Measurements from ENCODE around the gene CEP164.
A peak's percentile ranks its signal among the peaks of the same experiment; 100 is the strongest.

The CEP164 gene

DNA sequence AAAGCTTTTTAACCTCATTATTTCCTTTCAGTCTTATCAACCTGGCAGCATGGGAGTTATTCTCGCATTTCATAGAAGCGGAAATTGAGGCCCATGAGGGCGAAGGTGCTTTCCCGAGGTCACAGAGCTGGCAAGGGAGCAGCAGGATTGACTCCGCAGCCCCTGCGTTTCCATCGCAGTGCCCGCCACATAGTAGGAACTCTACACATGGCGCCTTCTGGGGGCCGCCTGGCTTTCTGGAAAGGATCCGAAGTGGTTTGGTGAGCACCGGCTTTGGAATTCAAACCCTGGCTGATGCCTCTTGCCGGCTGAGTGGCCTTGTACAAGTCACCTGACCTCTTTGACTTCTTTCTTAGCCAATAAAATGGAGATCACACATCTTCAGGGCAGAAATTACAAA lies 93.4 kb downstream of the CEP164 start:
- no peak for DNase-seq (ENCODE audit: low spot score)

DNA sequence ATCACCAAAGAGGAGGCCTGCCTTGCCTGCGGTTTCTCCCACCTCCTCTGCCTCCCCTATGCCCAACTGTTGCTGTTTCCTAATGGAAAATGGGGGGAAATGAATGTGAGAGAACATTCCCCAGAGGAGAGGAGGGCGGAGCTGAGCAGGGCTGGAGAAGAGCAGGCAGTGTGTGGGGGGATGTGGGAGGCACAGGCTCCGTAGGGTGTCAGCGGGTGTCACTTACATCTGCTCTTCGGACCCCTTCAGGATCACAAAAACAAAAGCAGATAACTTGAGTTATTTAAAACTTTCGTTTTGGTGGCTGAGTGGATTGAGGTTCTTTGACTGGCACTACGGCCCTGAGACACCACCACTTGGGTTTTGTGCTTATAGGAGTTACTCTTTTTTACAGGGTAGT lies 93.8 kb downstream of the CEP164 start:
- no peak for DNase-seq (ENCODE audit: low spot score)

DNA sequence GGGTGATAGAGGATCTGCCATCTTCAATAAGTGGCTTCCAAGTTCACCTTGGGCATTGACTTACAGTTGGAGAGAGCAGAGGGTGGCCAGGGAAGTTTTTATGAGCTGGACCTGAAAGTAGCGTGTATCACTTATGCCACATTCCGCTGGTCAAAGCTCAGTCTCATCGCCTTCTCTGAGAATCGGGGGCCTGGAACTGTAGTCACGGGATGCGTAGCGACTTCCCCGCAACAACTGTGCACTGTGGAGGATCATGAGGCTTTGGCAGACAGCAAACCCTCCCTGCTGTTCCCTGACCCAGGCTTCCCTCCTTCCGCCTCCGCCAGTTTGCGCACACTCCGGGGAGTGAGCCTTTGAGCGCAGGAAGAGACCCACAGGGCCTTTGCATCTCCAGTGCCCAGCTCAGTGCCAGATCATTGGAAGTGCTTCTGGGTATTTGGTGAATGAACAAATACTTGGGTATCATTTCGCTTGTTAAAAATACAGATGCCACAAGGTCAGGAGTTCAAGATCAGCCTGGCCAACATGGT lies 95.5 kb downstream of the CEP164 start:
- DNase-seq (ENCODE audit: low spot score): no peak

DNA sequence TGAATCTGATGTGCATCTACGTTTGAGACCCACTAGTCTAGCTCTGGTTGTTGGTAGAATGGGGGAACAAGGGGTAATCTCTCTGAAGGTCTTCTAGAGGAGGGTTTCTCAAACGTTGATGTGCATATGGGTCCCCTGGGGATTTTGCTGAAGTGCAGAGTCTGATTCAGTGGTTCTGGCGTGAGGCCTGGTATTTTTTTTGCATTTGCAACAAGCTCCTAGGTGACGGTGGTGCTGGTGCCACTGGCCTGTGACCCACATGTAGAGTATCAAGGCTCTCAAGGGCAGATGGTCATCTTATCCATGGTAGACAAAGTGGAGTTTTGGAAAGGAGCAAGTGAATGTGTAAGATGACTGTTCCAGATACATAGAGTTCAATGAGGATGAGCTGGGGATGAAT lies 97.1 kb downstream of the CEP164 start:
- no peak for DNase-seq (ENCODE audit: low spot score)

DNA sequence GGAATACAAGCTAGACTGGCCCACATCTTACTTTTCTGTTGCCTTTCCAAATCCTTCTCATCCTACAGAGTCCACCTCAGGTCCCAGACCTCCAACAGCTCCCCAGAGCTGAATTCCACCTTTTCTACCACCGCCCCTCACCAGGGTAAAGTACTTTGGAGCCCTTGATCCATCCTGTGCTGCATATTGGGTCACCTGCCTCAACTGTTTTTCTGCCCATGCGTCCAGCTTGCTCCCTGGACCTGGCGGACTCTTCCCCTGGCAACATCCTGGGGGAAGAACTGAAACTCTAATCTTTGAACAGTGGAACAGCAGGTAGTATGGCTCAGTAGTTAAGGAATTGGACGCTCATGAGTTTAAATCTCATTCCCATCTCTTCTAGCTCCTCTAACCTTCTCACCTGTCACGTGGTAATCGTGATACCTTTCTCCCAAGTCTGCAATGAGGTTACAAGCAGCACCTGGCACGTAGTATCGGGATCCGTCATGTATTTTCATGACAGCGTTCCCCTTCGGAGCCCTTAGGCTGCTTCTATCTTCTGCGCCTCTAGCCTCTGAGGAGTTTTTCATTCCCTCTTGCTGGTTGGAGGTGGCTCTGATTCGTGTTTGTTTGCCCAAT lies 98.1 kb downstream of the CEP164 start:
- DNase-seq (ENCODE audit: low spot score): no peak

DNA sequence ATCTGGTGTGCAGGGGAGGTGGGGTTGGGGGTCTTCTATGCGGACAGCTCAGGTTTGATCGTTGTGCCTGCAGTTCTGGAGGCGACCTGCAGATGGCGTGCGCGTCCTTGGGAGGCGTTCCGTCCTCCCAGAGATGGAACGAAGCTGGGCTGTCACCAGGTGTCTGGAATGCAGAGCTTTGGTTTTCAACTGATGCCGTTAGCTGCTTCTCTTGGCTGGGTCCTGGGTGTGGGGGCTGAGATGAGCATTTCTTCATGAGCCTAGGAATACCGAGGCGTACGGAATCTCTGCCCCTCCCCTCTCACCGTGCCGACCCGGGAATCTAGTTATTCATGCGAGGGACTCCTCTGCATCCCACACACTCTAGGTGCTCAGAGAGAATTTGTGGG lies 98.6 kb downstream of the CEP164 start:
- peak; percentile 47 for DNase-seq (ENCODE audit: low spot score)

DNA sequence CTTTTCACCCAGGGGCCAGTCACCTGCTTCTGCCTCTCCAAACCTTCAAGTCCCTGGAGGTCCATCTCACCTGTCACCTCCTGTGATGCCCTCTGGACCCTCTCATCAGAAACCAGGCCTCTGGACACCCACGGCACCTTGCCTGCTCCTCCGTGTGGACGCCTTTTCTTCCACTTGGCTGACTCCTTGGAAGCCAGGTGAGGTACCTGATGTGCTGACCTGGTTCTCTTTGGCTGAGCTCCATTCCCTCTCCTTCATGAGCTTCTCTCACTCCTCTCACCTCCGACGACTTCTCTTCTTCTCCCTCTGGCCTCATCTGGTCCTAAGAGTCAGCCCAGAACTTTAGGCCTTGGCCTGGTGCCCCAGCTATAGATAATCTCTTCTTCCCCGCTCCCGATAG lies 99.3 kb downstream of the CEP164 start:
- DNase-seq (ENCODE audit: low spot score): no peak

DNA sequence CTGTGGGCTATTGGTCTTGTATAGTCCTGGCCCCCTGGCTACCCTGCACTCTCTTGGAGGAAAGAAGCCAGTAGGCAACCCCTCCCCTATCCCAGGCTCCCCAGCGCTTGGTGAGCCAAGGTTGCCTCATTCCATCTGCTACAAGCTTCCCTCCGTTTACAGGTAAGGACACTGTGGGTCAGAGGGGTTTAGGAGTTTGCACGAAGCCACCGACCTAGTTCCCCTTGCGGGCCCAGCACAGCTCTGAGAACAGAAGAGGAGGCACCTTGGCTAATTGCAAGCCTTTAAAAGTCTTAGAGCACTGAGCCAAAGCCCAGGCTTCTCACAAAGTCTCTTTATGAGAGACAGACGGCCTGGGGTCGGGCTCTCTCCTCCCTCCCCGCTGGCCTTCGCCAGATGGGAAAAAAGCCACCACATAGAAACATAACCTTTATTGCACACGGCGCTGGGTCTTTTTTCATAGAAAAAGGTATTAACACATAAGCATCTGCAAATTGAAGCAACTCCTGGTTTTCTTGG lies 99.8 kb downstream of the CEP164 start:
- no peak for DNase-seq (ENCODE audit: low spot score)

DNA sequence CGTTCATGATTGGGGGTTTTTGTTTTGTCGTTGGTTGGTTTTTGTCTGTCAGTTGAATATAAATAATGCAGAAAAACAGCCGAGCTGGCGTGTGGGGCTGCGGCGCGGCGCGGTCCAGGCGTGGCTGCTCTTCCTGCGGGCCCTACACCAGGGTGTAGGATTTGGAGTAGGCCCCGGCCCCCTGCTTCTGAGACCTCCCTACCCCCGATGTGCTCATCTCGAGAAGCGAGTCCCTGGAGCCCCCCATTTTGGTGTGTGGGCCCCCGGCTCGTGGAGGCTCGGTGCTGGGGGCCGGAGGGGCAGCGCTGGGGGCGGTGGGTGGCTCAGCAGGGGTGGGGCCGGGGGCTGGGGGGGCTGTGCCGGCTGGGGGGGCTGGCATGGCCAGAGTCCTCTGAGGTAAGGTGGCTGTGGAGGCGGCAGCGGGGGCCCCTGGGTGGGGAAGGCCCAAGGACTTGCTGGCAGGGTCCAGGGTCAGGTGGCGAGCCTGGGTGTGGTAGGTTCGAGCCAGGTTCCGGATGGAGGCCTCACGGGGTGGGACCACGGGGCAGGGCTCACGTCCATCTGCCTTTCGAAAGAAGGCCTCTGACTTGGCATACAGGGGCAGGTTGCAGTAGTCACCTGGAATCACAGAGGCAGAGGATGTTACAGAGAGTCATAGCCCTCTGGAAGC lies 100.7 kb downstream of the CEP164 start:
- DNase-seq (ENCODE audit: low spot score): no peak

DNA sequence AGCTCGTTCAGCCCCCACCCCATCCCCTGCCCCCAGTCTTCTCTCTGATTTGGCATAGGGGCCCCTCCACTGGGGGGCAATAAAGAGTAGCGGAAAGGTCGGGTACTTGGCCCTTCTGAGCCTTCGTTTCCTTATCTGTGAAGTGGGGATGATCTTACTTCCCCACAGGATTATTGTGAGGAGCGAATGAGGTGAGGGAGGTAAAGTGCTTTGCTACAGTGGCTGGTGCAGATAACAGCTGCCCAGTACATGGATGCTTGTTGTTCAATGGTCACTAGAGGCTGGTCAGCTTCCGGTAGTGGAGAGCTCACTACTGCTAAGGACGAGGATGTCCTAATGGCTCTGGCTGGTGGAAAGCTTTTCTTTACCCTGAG lies 101.2 kb downstream of the CEP164 start:
- no peak for DNase-seq (ENCODE audit: low spot score)

DNA sequence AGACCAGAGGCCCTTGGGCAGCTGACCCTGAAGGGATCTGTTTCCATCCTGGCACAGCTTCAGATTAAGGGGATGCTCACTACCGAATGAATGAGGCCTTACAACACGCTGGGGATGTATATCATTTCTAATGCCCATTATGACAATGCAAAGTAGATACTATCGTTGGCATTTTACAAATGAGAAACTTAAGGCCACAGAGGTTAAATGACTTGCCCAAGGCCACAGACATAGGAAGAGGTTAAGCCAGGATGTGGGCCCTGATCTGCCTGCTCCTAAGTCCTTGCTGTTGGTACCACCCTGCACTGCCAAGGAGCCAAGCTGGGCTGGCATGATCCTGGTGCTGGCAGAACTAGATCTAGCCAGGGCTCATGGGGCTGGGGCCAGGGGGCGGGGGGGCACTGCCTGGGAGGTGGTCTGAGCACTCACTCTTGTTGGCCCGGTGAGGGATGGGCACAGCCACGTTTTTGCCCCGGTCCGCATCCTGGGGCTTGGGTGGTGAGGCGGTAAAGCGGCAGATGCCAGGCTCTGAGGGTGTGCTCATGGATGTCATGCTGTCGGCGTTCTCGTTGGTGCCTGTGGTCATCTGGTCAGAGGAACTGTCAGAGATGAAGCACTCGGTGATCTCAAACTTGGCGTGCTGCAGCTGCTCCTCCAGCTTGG lies 102.8 kb downstream of the CEP164 start:
- DNase-seq (ENCODE audit: low spot score): no peak

DNA sequence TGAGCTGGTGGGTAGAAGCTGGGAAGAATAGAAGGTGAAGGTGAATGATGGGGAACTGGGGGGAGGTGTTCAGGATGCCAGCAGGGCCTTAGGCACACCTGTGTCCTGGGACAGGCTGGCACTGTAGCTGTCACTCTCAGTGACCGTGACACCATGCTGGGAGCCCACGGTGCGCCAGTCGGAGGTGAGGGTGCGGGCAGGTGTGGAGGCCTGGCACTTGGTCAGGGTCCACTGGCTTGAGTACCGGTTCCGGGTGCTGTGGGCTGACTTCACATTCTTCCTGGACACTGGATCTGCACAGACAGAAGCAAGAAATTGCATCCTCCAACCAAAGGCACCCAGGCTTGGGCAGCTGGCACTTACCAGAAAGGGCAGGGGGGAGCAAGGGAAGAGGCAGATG lies 103.8 kb downstream of the CEP164 start:
- no peak for DNase-seq (ENCODE audit: low spot score)

DNA sequence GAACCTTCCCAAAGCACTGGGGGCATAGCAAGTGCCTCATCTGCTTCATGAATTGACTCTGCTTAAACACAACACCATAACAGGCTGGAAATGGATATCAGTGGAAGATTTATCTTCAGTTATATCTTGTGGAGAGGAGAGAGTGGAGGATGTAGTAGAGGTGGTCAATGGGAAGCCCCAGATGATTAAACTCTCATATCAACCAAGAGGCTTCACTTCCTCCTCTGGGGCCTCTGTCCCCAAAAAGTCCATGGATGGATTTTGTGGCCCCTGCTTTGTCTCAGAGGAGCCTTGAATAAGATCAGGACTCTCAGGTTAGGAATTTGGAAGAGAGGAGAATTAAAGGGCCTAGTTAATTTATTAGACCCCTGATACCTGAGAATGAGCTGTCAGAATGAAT lies 106.1 kb downstream of the CEP164 start:
- DNase-seq (ENCODE audit: low spot score): no peak

DNA sequence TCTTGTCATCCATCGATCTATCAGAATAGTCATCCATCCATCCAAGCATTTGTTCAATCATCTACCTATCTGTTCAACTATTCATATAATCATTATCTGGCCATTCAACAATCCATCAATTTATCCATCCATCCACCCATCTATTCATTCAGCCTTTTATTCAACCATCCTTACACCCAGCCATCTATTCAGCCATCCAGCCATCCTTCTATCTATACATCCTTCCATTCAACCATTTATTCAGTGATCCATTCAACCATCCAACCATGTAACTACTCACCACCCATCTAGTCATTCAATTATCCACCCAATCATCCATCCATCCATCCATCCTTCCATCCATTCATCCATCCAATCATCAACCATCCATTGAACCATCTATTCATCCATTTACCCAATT lies 106.8 kb downstream of the CEP164 start:
- no peak for DNase-seq (ENCODE audit: low spot score)

DNA sequence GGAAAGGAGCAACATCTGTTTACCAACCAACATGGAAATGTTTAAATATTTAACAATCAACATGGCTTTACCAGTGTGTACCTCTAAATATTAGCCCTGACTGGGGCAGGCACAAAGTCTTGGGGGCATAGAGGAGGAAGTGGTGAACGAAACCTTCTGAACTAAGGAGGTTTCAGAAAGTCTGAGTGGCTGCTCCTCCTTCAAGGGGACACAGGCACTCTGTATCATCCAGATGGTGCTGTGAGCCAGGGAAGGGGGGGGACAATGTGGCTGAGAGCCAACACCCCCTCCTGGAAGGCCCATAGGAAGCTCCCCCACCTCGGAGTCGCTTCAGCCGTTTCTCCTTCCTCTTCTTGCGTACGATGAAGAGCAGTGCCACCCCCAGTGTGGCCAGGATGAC lies 107.7 kb downstream of the CEP164 start:
- no peak for DNase-seq (ENCODE audit: low spot score)

DNA sequence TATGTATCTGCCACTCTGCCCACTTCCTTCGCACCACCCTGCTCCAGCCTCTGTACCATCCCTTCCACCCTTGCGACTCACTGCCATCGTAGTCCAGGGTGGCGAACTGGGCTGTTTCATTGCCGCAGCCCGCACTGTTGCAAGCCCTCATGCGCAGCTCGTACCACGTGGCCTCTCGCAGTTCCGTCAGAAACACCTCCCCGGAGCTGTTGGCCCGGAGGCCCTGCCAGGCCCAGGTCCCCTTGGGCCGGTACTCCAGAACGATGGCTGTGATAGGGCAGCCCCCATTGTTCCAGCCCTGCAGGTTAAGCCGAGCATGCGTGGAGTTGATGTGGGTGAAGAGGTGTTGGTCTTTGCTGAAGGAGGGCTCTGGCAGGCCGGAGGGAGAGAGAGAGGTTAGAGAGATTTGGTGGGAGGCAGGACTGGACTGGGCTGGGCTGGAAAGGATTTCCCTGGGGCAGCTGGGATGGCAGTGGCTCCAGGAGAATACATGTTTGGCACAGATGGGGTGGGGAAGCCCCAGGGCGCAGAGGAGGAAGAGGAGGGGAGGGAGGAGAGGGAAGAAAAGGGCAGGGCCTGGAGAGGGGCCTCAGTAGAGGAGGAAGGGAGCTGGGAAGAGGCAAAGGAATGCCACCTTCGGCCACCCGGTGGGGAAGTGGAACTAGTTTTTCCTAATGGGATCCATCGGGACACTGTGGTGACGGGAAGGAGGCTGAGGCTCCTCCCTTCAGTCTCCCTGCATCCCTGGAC lies 109.6 kb downstream of the CEP164 start:
- DNase-seq (ENCODE audit: low spot score): no peak

DNA sequence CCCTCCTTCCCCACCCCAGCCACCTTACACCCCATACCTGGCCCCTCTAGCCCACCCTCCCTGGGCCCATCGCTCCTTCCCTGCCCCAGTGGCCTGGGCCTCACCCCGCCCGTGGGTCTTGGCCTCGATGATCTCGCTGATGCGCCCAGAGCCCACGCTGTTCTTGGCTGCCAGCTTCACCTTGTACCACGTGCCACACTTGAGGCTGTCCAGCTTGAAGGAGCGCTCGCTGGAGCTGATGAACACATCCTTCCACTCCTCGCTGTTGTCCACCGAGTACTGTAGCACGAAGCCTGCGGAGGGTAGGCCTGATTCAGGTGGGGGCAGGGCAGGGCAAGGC lies 110.1 kb downstream of the CEP164 start:
- no peak for DNase-seq (ENCODE audit: low spot score)

DNA sequence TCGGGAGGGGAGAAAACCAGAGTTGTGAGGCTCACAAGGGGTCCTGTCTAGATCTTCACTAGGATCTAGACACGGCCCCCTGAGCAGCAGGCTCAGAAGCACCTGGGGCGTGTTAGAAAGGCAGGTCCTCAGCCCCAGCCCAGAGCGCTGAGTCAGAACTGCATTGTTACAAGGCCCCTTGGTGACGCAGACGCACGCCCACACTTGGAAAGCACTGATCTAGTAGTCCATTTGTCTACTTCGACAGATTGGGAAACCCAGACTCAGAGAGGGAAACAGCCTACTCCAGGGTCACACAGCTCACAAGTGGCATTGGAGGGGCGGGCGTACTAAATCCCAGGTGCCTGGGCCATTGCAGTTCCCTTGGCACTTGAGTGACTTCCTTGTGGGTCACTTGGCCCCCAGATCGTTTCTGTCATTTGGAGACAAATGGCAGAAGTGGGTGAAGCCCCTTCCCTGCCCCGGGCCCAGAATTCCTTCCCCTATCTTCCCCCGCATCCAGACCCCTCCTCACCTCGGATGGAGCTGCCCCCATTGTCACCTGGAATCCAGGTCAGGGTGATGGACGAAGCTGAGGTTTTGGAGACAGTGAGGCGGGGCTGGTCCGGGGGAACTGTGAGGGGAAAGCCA lies 110.8 kb downstream of the CEP164 start:
- no peak for DNase-seq (ENCODE audit: low spot score)

DNA sequence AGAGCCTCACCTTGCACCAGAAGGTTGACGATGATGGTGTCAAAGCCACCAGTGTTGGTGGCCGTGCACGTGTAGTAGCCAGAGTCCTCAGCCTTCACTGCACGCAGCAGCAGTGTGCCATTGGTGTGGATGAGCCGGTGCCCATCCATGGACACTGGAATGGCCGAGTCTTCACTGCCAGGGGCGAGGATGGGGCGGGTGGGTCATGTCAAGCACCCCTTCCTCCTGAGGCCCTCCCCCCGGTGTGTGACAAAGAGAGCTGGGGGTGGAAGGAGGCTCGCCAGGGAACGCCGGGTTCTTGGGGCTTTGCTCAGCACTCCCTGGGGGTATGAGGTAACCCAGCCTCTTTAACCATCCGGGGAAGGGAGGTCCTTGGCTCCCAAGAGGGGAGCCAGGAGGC lies 111.6 kb downstream of the CEP164 start:
- DNase-seq (ENCODE audit: low spot score): no peak

DNA sequence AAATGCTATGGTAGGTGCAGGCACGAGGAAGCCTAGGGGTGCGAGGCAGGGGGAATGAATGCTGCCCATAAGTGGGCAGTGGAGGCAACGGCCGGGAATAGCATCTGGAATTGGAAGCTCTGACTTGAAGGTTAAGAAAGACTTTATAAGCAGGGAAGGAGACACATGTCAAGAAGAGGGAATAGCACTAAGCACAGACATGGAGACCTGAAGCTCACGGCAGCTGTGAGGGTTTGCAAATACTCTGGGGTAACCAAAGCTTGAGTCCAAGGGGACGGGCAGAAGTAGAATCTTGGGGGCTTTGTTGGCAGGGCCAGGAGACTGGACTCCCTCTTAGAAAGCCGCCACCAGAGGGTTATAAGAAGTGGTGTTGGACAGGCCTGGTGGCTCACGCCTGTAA lies 112.6 kb downstream of the CEP164 start:
- DNase-seq (ENCODE audit: low spot score): no peak

DNA sequence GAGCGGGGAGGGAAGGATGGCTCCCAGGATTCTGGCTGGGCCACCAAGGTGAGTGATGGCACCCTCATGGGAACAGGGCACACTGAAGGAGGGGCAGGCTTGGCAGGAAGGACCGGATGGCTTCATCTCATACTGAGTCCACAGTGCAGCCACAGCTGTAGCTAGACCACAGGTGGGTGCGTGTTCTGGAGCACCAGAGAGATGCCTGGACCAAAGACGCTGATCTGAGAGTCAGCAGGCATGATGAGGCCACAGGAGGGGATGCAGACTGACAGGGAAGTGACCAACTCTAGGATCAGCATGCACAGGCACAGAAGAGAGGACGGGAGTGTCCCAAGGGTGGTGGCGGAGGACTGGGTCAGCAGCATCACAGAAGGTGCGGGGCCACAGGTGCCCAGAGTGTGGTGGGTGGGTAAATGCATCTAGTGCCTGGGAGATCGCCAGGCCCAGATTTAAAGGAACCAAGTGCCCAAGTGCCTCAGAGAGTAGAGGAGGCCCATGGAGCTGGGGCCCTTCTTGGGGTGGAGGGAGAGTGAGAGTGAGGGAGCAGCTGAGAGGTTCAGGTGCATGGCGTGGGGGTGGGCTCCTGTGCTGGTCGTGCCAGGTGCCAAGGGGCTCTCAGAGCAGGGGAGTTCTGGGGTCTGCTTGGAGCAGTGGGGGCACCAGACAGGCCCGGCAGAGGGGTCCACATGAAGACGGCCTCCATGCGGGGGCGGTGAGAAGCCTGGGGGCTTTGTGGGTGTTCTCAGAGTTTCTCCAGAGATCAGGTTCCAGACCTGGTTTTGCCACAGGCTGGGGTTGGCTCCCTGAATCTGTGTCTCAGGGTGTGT lies 113.7 kb downstream of the CEP164 start:
- DNase-seq (ENCODE audit: low spot score): no peak
